Inflammatory macrophage treated with lipopolysaccharide for 4 hours (primary cell): ENCODE data around the gene ZFAND3.

Source experiments
- DNase-seq: peaks from one replicate; pipeline ENCODE4 v3.0.0-alpha.2; 2020

The ZFAND3 gene

DNA sequence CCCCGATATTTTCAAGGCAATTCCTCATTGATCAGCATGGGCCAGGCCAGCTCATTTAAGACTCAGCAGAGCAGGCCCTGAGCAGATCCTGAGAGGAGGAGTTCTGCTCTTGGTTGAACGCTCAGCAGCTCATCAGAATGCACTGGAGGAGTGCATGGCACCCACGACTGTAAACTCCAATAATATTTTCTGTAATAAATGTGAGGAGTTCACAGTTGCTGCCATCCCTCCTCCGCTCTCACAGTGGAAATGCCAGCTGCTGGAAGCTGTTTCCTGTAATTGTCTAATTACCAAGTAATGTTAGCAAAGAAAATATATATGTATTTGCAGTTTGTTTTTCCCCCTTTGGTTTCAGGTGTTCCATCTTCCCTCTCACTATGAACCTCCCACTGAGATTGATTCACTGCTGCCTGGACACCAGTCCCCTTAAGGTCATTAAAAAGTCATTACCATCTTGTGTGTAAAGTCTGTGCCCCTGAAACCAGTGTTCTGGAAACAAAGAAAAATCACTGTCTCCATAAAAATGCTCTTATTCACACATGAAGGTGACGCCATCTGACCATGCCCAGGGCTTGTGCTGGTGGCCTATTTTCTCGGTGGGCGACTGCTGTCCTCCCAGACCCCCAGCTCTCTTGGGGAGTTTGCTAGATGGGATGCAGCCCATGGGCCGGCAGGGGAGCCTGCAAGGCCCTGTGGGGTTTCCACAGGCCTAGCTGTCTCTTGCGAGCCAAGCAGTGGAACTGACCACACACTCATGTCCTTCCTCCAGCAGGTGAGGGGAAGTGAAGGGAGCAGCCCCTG, 374.2 kb downstream of the ZFAND3 start:
- DNase-seq: no peak

DNA sequence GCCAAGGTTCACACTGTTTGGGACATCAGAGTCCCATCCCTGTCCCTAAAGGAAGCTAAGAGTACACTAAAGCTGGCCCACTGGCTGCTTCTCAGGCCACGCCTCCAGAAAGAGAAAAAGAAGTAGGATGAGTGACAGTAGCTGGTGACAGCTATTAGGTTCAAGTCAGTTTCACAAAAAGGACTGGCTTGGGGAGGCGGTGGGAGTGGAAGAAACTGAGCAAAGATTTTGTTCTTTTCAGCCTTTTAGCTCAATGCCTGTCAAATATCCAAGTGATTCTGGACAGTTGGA, 374.7 kb downstream of the ZFAND3 start:
- no peak for DNase-seq

GRCh38 chr6:38194589-38194988, 375.1 kb downstream of the ZFAND3 start:
- DNase-seq: no peak

DNA sequence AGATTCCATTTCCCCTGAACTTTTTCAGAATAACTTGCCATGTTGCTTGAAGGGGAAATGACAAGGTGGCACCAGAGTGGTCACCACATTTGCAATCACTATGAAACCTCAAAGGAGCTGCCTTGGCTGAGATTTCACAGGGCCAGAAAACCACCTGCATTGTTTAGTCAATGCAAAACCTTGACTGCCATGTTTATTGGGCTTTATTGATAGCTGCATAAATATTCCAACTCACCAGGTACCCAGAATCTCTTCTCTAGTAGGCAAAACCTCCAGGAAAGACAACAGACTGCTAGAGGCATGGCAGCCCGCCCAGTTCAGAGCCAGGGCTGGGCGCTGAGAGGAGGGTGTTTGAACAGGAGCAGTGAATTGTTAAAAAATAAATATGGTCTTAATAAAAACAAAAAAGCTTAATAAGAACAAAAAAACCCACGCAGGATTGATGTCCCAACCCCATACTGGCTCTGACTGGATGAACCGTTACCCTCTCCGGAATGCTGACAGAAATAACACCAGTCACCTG, 375.6 kb downstream of the ZFAND3 start:
- no peak for DNase-seq

DNA sequence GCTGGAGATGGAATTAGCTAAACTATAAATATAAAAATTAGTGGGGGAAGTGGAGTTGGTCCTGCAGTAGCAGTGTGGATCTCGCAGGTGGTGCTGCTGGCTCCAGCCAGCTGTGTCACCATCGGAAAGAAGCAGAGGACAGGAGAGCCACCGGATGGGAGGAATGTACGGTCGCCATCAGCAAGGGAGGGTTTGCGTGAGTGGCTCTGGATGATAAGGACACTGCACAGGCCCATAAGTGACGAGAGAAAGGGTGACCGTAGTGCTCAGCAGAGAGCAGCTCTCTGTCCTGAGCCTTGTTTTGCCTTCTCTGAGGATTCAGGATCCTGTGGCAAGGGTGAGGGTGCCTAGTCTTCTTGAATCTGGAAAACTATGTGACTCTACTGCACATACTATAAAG, 378.7 kb downstream of the ZFAND3 start:
- DNase-seq: no peak
